HG03060 (cell line): ENCODE measurements around the gene SMARCA2.
A peak's percentile ranks its signal among the peaks of the same experiment; 100 is the strongest.

Experiments
- ATAC-seq: cut with Tn5 transposase; IDR thresholded peaks from one replicate; pipeline ENCODE4 v1.9.1; 2021; ENCODE audit warnings: low read depth, moderate number of reproducible peaks; ENCODE audit not compliant: unreplicated experiment

Gene SMARCA2

DNA sequence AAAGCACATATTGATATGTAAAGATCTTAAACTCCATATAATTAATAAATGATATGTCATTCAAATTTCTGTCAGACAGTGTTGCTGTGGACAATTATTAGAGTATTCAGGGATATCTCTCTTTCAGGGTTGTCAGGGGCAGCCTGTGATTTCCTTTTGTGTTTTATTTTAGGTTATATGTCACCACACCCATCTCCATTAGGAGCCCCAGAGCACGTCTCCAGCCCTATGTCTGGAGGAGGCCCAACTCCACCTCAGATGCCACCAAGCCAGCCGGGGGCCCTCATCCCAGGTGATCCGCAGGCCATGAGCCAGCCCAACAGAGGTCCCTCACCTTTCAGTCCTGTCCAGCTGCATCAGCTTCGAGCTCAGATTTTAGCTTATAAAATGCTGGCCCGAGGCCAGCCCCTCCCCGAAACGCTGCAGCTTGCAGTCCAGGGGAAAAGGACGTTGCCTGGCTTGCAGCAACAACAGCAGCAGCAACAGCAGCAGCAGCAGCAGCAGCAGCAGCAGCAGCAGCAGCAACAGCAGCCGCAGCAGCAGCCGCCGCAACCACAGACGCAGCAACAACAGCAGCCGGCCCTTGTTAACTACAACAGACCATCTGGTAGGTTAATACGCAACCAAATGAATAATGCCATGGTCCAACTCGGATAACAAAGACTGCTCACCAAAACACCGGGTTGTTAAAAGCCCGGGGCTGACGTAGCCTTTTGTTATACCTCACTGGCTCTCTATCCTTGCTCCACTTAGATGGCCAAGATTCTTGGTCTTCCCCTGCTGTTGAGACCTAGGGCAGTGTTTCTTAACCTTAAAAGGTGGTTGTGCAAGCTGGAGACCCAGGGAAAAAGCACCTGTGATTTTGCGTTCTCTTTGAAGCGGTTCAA lies 24.4 kb downstream of the SMARCA2 start:
- no peak for ATAC-seq

DNA sequence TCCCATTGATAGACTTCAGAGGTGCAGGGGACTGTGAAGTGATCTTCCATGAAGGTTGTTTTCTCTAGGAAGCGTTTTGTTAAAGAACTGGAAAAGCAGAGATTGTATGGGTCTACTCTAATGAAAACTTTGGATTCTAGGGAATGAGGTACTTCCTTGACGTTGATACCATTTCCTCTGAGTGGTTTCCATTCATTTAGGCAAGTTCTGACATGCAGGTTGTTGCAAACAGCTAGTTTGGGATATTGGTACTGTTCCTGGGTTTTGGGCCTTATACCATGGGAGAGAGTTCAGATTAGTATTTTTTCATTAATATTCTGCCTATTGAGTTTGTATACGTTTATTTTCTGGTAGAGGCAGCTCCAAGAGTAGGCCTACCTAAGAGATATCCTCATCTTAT lies 25.7 kb downstream of the SMARCA2 start:
- ATAC-seq = no peak

DNA sequence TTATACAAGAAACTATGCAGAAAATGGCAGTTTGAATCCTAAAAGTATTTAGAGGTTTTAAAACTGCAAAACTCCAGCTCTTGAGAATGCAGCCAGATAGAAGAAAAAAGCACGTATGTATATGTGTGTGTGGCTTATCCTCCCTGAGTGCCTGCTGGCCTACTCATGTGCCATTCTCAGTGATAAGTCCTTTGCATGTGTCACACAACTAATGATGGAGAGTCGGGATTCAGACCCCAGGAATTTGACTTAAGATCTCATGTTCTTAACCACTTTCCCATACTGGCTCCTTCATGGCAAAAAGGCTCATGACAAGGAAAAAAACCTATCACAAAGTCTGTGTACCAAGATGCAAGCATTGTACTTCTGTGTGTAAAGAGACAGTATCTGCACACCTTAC lies 26.6 kb downstream of the SMARCA2 start:
- no peak for ATAC-seq

DNA sequence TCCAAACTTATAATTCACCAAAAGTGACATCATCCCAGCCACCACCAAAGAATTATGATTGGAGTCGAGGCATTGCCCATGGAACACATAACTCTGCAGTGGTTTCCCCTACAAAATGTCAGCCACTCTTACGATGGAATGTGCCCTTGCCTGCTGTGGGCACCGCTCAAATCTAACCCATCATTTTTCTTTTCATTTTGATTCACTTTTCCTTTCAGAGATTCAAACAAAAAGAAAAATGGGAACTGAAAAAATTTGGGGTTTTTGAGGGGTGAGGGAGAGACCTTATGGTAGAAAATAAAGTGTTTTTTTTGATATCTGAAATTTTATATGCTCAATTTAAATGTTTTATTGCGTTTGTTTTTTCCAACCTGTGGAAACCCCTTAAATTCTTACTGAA lies 28.1 kb downstream of the SMARCA2 start:
- ATAC-seq = no peak

DNA sequence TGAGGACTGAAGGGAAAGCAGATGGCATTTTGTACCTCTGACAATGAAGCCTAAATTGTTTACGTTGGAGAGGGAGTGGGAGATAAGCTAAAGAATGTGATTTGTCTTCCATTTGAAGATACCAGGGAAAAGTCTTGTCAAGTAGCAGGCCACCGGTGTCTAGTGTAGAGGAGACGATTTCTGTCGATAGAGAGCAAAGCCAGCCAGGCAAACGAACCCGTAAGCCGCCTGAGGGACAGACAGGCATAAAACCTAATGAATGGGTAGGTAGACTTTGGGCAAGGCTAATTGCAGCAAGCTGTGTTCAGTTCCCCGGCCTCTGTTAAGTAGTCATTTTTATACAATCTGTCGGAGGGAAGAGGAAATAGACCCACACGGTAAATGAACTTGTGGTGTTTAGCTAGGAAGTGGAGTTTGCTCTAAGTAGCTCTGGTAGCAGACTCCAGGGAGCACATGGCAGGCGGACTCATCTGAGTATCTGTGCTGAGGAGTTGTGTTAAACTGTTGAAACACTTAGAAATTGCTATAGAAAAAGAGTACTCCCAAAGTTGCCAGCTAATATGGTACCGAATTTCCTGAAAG lies 28.8 kb downstream of the SMARCA2 start:
- ATAC-seq = no peak

DNA sequence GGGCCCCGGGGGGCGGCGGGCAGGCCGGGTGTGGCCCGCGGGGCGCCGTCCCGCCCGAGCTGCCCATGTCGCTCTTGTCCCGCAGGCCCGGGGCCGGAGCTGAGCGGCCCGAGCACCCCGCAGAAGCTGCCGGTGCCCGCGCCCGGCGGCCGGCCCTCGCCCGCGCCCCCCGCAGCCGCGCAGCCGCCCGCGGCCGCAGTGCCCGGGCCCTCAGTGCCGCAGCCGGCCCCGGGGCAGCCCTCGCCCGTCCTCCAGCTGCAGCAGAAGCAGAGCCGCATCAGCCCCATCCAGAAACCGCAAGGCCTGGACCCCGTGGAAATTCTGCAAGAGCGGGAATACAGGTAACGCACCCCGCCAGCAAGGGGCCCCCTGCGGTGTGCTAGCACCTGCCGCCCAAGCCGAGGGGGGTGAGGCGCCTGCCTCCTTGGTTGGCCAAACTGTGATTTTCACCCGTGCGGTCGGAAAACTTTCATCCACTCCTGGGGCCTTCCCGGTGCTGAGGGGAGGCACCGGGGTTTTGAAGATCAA lies 32.1 kb downstream of the SMARCA2 start:
- ATAC-seq = no peak

GRCh38 chr9:2047916-2048315 lies 32.8 kb downstream of the SMARCA2 start:
- ATAC-seq = no peak

GRCh38 chr9:2050236-2050635 lies 35.1 kb downstream of the SMARCA2 start:
- ATAC-seq = no peak

DNA sequence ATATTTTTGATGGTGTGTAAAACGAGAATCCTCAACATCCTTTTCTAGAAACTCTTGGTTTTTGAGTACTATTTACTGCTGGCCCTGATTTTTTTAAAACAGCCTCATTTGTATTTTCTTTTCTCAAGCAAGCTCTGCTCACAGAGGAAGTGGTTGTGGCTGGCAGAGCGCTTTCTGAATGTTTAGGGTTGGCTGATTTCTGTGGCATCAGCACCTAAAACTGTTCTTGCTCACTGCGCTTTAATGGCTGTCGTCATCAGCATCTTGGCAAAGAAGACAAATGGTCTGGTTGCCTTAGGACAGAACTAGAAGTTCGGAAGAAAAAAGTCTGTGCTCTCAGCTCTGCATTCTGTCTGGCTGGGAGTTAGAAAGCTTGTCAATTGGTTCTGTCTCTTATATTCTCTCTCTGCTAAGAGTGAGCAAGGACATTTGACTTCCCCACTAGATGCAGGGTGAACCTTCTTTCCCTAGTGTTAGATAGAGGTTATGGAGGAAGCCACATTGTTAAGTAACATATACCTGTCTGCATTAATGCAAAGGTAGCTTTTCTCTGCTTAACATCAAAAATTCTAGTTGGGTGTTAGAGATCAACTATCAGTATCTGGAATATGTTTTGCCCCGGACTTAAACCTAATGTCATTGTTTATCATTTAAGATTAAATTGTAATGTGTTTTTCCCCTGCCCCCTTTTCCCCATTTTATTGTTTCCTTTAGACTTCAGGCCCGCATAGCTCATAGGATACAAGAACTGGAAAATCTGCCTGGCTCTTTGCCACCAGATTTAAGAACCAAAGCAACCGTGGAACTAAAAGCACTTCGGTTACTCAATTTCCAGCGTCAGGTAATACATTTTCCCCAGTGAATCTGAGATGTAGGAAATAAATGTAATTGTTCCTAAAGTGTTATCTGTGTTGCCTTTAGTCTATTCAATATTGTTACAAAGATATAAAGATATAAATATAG lies 39.0 kb downstream of the SMARCA2 start:
- ATAC-seq = peak; percentile 94

DNA sequence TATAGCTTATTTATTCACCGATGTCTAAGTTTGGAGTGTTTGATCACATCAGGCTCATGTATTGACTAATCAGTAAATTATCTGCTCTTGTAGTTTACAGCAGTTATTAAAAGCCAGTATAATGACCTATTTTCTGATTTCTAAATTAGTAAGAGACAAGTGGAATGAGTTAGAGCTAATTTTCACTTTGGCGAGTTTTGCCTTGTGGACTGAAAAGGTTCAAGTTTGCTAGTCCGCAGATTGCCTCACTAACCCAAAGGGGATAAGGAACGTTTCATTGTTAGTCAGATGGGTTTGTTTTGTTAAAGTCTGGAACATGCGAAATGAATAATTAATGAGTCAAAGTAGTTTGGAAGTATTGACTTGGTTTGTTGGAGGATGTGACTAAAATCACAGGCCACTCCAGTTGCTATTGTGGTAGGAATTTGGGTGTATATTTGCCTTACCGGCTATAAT lies 40.1 kb downstream of the SMARCA2 start:
- ATAC-seq = no peak

GRCh38 chr9:2059274-2059929 lies 44.3 kb downstream of the SMARCA2 start:
- ATAC-seq = no peak

GRCh38 chr9:2060424-2060823 lies 45.3 kb downstream of the SMARCA2 start:
- no peak for ATAC-seq

GRCh38 chr9:2065704-2066103 lies 50.6 kb downstream of the SMARCA2 start:
- ATAC-seq = no peak

DNA sequence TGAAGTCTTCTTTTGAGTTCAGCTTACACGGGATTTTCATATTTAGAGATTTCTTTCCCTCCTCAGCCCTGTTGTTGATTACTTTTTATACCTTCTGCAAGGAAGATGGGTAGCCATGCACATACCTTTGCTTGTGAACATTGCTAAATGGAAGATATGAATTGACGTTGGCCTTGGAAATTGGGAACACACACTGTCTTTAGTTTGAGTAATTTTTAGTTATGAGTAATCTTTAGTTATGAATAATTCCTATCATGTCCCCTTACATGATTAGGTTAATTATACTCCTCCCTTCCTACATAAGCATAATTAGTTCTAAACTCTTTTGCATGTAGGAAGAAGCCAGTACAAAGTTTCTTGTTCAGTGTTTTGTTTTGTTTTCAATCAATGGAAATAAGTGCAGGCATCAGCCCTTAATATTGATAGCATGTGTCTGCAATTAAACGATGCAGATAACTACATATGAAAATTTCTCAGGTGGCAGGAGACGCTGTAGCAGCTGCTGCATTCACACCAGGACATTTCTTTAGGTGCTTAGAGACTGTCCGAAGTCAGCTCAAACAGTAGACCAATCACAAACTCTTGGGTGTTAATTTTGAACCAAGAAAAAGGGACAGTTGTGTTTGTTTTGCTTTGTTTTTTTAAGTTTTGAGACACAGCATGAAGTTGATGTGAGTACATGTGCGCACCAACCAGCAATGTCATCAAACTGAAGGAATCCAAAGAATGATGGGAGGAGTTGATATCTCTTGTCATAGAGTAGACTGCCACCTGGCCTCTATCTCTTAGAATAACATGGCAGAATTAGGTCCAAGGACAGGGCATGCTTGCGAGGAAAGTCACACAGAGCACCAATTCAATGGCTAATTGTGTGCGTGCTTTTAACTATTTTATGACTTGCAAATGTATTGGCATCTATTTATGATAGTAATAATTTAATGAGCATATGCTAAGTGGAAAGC lies 51.4 kb downstream of the SMARCA2 start:
- no peak for ATAC-seq

GRCh38 chr9:2072752-2073405 lies 57.7 kb downstream of the SMARCA2 start:
- ATAC-seq = no peak

GRCh38 chr9:2082772-2083171 lies 67.6 kb downstream of the SMARCA2 start:
- no peak for ATAC-seq

DNA sequence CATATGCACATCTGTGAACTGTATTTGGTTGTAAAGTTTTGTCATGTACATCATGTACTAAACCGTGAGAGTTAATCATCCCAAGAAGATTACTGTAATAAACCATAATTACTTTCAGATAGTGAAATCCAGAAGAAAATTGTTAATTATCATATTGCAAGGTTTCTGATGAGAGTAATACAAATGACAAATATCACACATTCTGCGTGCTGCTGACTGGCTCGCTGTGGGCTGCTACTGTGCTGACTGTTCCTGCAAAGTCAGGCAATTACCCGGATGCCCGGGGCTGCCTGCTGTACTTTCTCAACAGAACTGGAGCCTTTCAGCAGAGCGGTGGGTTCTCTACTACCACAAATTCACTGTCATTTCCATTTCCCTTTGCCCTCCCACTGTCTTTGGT lies 68.3 kb downstream of the SMARCA2 start:
- no peak for ATAC-seq

DNA sequence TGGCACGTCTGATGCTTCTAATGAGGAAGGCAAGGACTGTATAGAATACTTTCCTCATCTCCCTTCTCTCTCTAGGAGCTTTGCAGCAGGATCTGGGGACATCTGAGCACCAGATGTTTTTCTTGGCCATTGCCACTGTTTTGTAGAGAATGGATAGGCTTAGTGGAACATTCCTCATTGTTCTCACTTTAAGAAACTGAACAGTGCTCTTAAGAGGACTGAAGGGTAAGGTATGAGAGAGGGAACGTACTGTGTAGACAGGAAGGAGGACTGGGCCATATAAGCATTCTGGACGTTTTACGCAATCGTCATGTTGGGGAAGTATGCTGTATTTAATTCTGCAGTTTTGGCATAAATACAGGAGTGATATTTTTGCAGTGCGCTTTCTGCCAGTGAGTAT lies 70.6 kb downstream of the SMARCA2 start:
- no peak for ATAC-seq

DNA sequence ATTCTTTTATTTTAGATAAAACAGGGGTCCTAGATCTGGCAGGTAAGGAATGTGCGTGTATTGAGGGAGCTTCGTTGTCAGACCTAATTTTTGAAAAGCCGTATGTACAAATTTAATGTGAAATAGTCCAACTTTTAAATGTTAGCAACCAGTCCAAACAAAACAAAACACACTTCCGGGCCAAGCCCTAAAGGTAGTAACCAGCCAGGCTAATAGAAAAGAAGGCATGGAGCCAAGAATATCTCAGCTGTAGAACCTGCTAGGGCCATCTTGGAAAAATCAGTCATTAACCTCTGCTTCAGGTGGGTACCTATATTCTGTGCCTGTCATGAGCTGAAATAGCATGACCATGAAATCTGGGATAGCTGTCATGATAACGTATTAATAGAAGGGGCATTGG lies 71.0 kb downstream of the SMARCA2 start:
- ATAC-seq = no peak
